NCI-H2107 treated with DMSO at 0.1 percent for 48 hours (cell line): ENCODE data around the gene MEX3D.

Experiments used
- DNase-seq: peaks from one replicate; lab custom pipeline; 2025; ENCODE audit not compliant: unreplicated experiment; lab: John Stamatoyannopoulos, UW

MEX3D gene

DNA sequence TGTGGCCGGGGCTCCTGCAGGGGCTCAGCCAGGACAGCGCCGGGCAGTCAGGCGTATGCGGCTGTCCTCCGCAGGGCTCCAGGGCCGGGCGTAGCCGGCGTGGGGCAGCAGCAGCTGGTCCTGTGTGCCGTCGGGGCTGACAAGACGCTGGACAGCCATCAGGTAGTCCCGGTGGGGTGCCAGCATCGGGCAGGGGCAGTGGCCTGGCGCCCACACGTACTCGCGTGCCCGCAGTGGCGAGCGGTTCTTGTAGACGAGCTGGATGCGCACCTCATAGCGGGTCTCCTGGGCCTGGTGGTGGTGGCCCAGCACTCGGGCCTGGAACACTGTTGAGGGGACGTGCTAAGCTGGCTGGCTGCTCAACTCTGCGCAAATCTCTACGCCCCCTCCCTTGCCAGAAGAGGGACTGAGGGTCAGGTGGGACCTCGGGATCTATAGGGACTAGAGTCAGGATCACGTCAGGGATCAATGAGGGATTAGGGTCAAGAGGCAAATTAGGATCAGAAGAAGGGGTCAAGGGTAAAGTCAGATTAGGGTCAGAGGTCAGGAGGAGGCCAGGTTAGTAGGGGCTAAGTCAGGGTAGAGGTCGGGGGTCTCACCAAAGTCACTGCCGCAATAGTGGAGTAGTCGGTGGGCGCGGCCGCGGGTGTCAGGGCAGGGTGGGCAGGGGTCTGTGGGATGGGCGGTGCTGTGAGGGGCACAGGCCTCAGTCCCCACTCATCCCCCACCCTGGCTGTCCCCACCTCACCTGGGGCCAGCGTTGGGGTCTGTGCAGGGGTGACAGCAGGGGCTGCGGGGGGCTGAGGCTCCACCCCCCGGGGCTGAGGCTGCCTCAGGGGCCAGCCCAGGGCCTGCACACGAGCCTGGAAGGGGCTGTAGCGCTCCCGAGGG, 61.9 kb downstream of the MEX3D start:
- no peak for DNase-seq

DNA sequence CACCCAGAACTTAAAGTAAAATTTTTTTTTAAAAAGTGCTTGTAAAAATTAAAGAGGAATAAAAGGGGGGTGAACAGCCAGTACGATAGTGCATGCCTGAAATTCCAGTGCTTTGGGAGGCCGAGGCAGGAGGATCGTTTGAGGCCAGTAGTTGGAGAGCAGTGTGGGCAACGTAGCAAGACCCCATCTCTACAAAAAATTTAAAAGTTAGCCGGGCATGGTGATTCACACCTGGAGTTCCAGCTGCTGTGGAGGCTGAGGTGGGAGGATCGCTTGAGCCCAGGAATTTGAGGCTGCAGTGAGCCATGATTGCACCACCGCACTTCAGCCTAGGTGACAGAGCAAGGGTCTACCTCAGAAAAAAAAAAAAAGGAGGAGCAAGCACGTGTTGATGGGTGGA, 63.1 kb downstream of the MEX3D start:
- no peak for DNase-seq
